GM18867 (cell line): ENCODE measurements around the gene MEIOB.
"Not testable (repeated sequence)": the region's sequence is repeated elsewhere in the genome, so short reads cannot be mapped to it uniquely, and the experiment has no call there.

ENCODE experiments used
- ATAC-seq: cut with Tn5 transposase; IDR thresholded peaks from one replicate; pipeline ENCODE4 v1.9.1; 2021; ENCODE audit warnings: mild to moderate bottlenecking, moderate library complexity; ENCODE audit not compliant: unreplicated experiment

The MEIOB gene

GRCh38 chr16:1878256-1878655 is 6.3 kb upstream of the MEIOB start:
- no peak for ATAC-seq

- ATAC-seq, result no peak
Observed at GRCh38 chr16:1877804-1878203, 5.8 kb upstream of the MEIOB start.

GRCh38 chr16:1877089-1877488 is 5.1 kb upstream of the MEIOB start:
- ATAC-seq, result no peak

GRCh38 chr16:1876468-1876867 is 4.5 kb upstream of the MEIOB start:
- peak; percentile 57 for ATAC-seq

GRCh38 chr16:1876066-1876465 is 4.1 kb upstream of the MEIOB start:
- ATAC-seq, result not testable (repeated sequence)

- ATAC-seq, result no peak
Observed at GRCh38 chr16:1874854-1875253, 2.9 kb upstream of the MEIOB start.

- no peak for ATAC-seq
Observed at GRCh38 chr16:1870365-1871082, 1.4 kb downstream of the MEIOB start.

- ATAC-seq, result no peak
Observed at GRCh38 chr16:1865902-1866690, 5.9 kb downstream of the MEIOB start.

- ATAC-seq, result no peak
Observed at GRCh38 chr16:1863681-1864460, 8.1 kb downstream of the MEIOB start.

- ATAC-seq, result no peak
Observed at GRCh38 chr16:1862394-1862793, 9.6 kb downstream of the MEIOB start.

GRCh38 chr16:1861730-1862129 is 10.2 kb downstream of the MEIOB start:
- no peak for ATAC-seq

- ATAC-seq, result no peak
Observed at GRCh38 chr16:1859650-1860049, 12.3 kb downstream of the MEIOB start.

GRCh38 chr16:1858189-1858865 is 13.6 kb downstream of the MEIOB start:
- ATAC-seq, result no peak

- ATAC-seq, result no peak
Observed at GRCh38 chr16:1857433-1858097, 14.4 kb downstream of the MEIOB start.

- ATAC-seq, result no peak
Observed at GRCh38 chr16:1851793-1852192, 20.2 kb downstream of the MEIOB start.

GRCh38 chr16:1850981-1851380 is 21.0 kb downstream of the MEIOB start:
- no peak for ATAC-seq

GRCh38 chr16:1846416-1846815 is 25.5 kb downstream of the MEIOB start:
- no peak for ATAC-seq

GRCh38 chr16:1845985-1846384 is 26.0 kb downstream of the MEIOB start:
- no peak for ATAC-seq

GRCh38 chr16:1839554-1839953 is 32.4 kb downstream of the MEIOB start:
- no peak for ATAC-seq

GRCh38 chr16:1834096-1834495 is 37.9 kb downstream of the MEIOB start:
- no peak for ATAC-seq
